Mesenchymal stem cell (in vitro differentiated cells and primary cell): Measurements from ENCODE around the gene PTPRD.

ENCODE experiments used
- DNase-seq: peaks from one replicate; pipeline ENCODE4 v3.0.0-alpha.2; 2013
- H2AFZ ChIP-seq: one replicate; pipeline ENCODE4 v1.6.1; 2013; ENCODE audit warnings: low read depth, mild to moderate bottlenecking, control low read depth, inconsistent platforms, low read length, moderate library complexity
- H2AK5ac ChIP-seq: 2 replicates; pipeline ENCODE4 v1.6.1; 2013; ENCODE audit warnings: low read length, moderate library complexity, mild to moderate bottlenecking, inconsistent platforms; ENCODE audit not compliant: severe bottlenecking
- H2BK120ac ChIP-seq: one replicate; pipeline ENCODE4 v1.6.1; 2013; ENCODE audit warnings: low read depth, mild to moderate bottlenecking, inconsistent platforms, low read length, moderate library complexity
- H2BK12ac ChIP-seq, 2 experiments: one replicate each; pipeline ENCODE4 v1.6.1; 2013; ENCODE audit warnings: inconsistent platforms in 2 of 2, low read length in 2 of 2, mild to moderate bottlenecking in 2 of 2, moderate library complexity in 2 of 2, control low read depth in 1 of 2
- H2BK15ac ChIP-seq: one replicate; pipeline ENCODE4 v1.6.1; 2013; ENCODE audit warnings: mild to moderate bottlenecking, low read depth, inconsistent platforms; ENCODE audit not compliant: poor library complexity, severe bottlenecking
- H2BK5ac ChIP-seq: 2 replicates; pipeline ENCODE4 v1.6.1; 2013; ENCODE audit warnings: low read depth, mild to moderate bottlenecking, low read length, control low read depth, inconsistent platforms; ENCODE audit not compliant: poor library complexity, severe bottlenecking
- H3K14ac ChIP-seq, 2 experiments: one replicate each; pipeline ENCODE4 v1.6.1; 2013; ENCODE audit warnings: inconsistent platforms in 2 of 2, low read length in 2 of 2, control low read depth in 1 of 2, mild to moderate bottlenecking in 1 of 2, moderate library complexity in 1 of 2
- H3K18ac ChIP-seq, 2 experiments: one replicate each; pipeline ENCODE4 v1.6.1; 2013; ENCODE audit warnings: inconsistent platforms in 2 of 2, low read length in 2 of 2, control low read depth in 1 of 2, low read depth in 1 of 2, mild to moderate bottlenecking in 1 of 2
- H3K23ac ChIP-seq, 2 experiments: one replicate each; pipeline ENCODE4 v1.6.1; 2013; ENCODE audit warnings: inconsistent platforms in 2 of 2, low read length in 2 of 2, mild to moderate bottlenecking in 2 of 2, moderate library complexity in 2 of 2, control low read depth in 1 of 2
- H3K27ac ChIP-seq: 2 replicates; pipeline ENCODE4 v1.5.1; 2013; ENCODE audit warnings: mild to moderate bottlenecking, moderate library complexity, low read length, control low read depth, inconsistent platforms; ENCODE audit not compliant: poor library complexity, severe bottlenecking
- H3K27me3 ChIP-seq, 2 experiments: 2 replicates each; pipeline versions ENCODE4 v1.6.1 to v1.7.0; 2013; ENCODE audit warnings: low read length in 2 of 2, mild to moderate bottlenecking in 2 of 2, moderate library complexity in 2 of 2, control low read depth in 1 of 2, inconsistent platforms in 1 of 2; ENCODE audit not compliant: control insufficient read depth in 1 of 2, insufficient read depth in 1 of 2
- H3K36me3 ChIP-seq, 2 experiments: 2 replicates each; pipeline versions ENCODE4 v1.6.1 to v1.7.0; 2013; ENCODE audit warnings: low read length in 2 of 2, control low read depth in 1 of 2, inconsistent platforms in 1 of 2, low read depth in 1 of 2, mild to moderate bottlenecking in 1 of 2; ENCODE audit not compliant: insufficient read depth in 2 of 2, control insufficient read depth in 1 of 2
- H3K4ac ChIP-seq, 2 experiments: one replicate each; pipeline ENCODE4 v1.6.1; 2013; ENCODE audit warnings: inconsistent platforms in 2 of 2, low read length in 2 of 2, mild to moderate bottlenecking in 2 of 2, moderate library complexity in 2 of 2, control low read depth in 1 of 2, low read depth in 1 of 2
- H3K4me1 ChIP-seq: 2 replicates; pipeline ENCODE4 v1.6.1; 2013; ENCODE audit warnings: low read depth, low read length, control low read depth; ENCODE audit not compliant: control insufficient read depth, insufficient read depth
- H3K4me2 ChIP-seq: 2 replicates; pipeline ENCODE4 v1.6.1; 2013; ENCODE audit warnings: low read length, mild to moderate bottlenecking, inconsistent platforms; ENCODE audit not compliant: poor library complexity, severe bottlenecking
- H3K4me3 ChIP-seq, 2 experiments: 2 replicates each; pipeline versions ENCODE4 v1.5.1 to v1.7.0; 2013; ENCODE audit warnings: low read length in 2 of 2, mild to moderate bottlenecking in 2 of 2, control low read depth in 1 of 2, low read depth in 1 of 2; ENCODE audit not compliant: insufficient read depth in 1 of 2
- H3K79me1 ChIP-seq: replicated peaks from 2 replicates; pipeline ENCODE4 v1.6.1; 2013; ENCODE audit warnings: mild to moderate bottlenecking, control low read depth, low read length, inconsistent platforms; ENCODE audit not compliant: poor library complexity, severe bottlenecking
- H3K9ac ChIP-seq: 2 replicates; pipeline ENCODE4 v1.7.0; 2013; ENCODE audit warnings: mild to moderate bottlenecking, low read length, moderate library complexity
- H3K9me3 ChIP-seq: 2 replicates; pipeline ENCODE4 v1.7.0; 2013; ENCODE audit warnings: mild to moderate bottlenecking, low read length; ENCODE audit not compliant: control insufficient read depth
- H4K8ac ChIP-seq: one replicate; pipeline ENCODE4 v1.6.1; 2013; ENCODE audit warnings: inconsistent platforms, mild to moderate bottlenecking, low read length, moderate library complexity
- H4K91ac ChIP-seq: one replicate; pipeline ENCODE4 v1.6.1; 2013; ENCODE audit warnings: mild to moderate bottlenecking, low read length, inconsistent platforms
- WGBS: methylation state at CpG from one replicate; pipeline ENCODE4 v1.1.7; 2013; ENCODE audit warnings: mixed read lengths; 5-methylcytosine and 5-hydroxymethylcytosine counted together

PTPRD gene

GRCh38 chr9:8424786-8425410 lies 2187.9 kb downstream of the PTPRD start:
- H3K27ac ChIP-seq: no peak overlapping the region
- DNase-seq: no peak
- H2BK120ac ChIP-seq: no peak overlapping the region
- H2BK12ac ChIP-seq: no peak overlapping the region
- no peak overlapping the region for H2AFZ ChIP-seq
- no peaks in the 10 kb centered on the region for H3K36me3 ChIP-seq
- H2BK5ac ChIP-seq: no peak overlapping the region
- no peaks in the 10 kb centered on the region for H3K9me3 ChIP-seq
- no peaks in the 10 kb centered on the region for H3K27me3 ChIP-seq
- H4K8ac ChIP-seq: no peak overlapping the region
- H3K14ac ChIP-seq: no peak overlapping the region
- no peak overlapping the region for H3K4ac ChIP-seq
- H4K91ac ChIP-seq: no peak overlapping the region
- H3K18ac ChIP-seq: no peak overlapping the region
- H3K79me1 ChIP-seq: no peaks in the 10 kb centered on the region
- no peaks in the 10 kb centered on the region for H3K4me1 ChIP-seq
- H3K4me3 ChIP-seq: no peak overlapping the region
- H3K4me2 ChIP-seq: no peak overlapping the region
- no peak overlapping the region for H3K9ac ChIP-seq
- H2BK15ac ChIP-seq: no peak overlapping the region
- H2AK5ac ChIP-seq: no peak overlapping the region
- 89% methylated on average over 3 of the region's 3 CpGs for WGBS
- H3K23ac ChIP-seq: no peak overlapping the region

- no peak overlapping the region for H2AK5ac ChIP-seq
- H2BK5ac ChIP-seq: no peak overlapping the region
- no peak overlapping the region for H3K4me2 ChIP-seq
- 100% methylated on average over 1 of the region's 2 CpGs for WGBS
- no peak overlapping the region for H2BK15ac ChIP-seq
- no peak overlapping the region for H3K4ac ChIP-seq
- no peak overlapping the region for H3K14ac ChIP-seq
- H3K9me3 ChIP-seq: no peaks in the 10 kb centered on the region
- H2BK12ac ChIP-seq: no peak overlapping the region
- H3K36me3 ChIP-seq: no peaks in the 10 kb centered on the region
- no peaks in the 10 kb centered on the region for H3K27me3 ChIP-seq
- H3K18ac ChIP-seq: no peak overlapping the region
- no peak overlapping the region for H4K91ac ChIP-seq
- H2AFZ ChIP-seq: no peak overlapping the region
- H3K23ac ChIP-seq: no peak overlapping the region
- H3K9ac ChIP-seq: no peak overlapping the region
- no peak overlapping the region for H2BK120ac ChIP-seq
- no peak overlapping the region for H3K4me3 ChIP-seq
- no peaks in the 10 kb centered on the region for H3K79me1 ChIP-seq
- no peak for DNase-seq
- H3K4me1 ChIP-seq: no peaks in the 10 kb centered on the region
- no peak overlapping the region for H4K8ac ChIP-seq
- H3K27ac ChIP-seq: no peak overlapping the region
These were observed 2192.4 kb downstream of the PTPRD start for GRCh38 chr9:8420416-8420815.

DNA sequence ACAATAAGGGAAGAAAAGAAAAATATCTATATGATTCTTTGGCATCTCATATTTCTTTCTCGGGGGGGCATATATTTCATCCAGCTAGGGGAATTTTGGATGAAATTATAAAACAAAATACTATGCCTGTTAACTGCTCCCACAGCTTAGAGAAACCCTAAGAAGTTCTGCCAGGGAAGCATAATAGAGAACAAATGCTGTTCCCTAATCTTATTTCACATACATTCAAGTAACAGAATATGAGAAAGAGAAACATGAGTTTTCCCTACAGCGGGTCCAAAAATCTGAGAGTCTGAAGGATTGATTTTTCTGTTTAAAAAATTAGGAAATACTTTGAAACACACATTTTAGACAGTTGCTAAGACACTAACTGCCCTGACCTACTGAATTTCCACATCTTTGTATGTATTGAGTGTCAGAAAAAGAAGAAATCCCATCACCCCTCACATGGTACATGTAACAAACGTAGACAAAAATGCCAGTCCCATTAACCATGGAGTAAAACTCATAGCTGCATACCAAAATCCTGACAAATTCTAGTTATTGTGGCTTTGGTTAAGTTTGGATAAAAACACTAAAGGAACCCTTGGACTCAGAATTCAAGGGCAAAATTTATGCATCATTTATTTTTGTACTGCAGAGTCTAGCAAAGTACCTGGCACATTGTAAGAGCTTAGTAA lies 2193.1 kb downstream of the PTPRD start:
- Histone ChIP-seq H4K8ac (no peak overlapping the region), H2BK5ac (no peak overlapping the region), H3K27ac (no peak overlapping the region), H3K14ac (no peak overlapping the region), H3K4me2 (no peak overlapping the region), H2AFZ (no peak overlapping the region), H4K91ac (no peak overlapping the region), H3K4ac (no peak overlapping the region), H3K9me3 (no peaks in the 10 kb centered on the region), H3K18ac (no peak overlapping the region), H3K4me1 (no peaks in the 10 kb centered on the region), H3K36me3 (no peaks in the 10 kb centered on the region), H2BK15ac (no peak overlapping the region), H3K79me1 (no peaks in the 10 kb centered on the region), H2AK5ac (no peak overlapping the region), H3K9ac (no peak overlapping the region), H3K4me3 (no peak overlapping the region), H3K27me3 (no peaks in the 10 kb centered on the region), H2BK120ac (no peak overlapping the region), H2BK12ac (no peak overlapping the region), H3K23ac (no peak overlapping the region)
- WGBS: no CpG with 5 or more reads among the region's 3 CpGs
- DNase-seq: no peak

GRCh38 chr9:8417341-8417740 lies 2195.5 kb downstream of the PTPRD start:
- no peak overlapping the region for H4K8ac ChIP-seq
- H3K4ac ChIP-seq: no peak overlapping the region
- H3K79me1 ChIP-seq: no peaks in the 10 kb centered on the region
- no peak overlapping the region for H2BK12ac ChIP-seq
- H3K4me2 ChIP-seq: no peak overlapping the region
- no peak overlapping the region for H3K14ac ChIP-seq
- no peak overlapping the region for H4K91ac ChIP-seq
- WGBS: 78% methylated on average over 1 of the region's 1 CpG
- H2BK15ac ChIP-seq: no peak overlapping the region
- DNase-seq: no peak
- H2BK120ac ChIP-seq: no peak overlapping the region
- H3K9me3 ChIP-seq: no peaks in the 10 kb centered on the region
- H3K9ac ChIP-seq: no peak overlapping the region
- H3K27me3 ChIP-seq: no peaks in the 10 kb centered on the region
- H2AK5ac ChIP-seq: no peak overlapping the region
- no peak overlapping the region for H3K4me3 ChIP-seq
- H3K4me1 ChIP-seq: no peaks in the 10 kb centered on the region
- H2BK5ac ChIP-seq: no peak overlapping the region
- H3K27ac ChIP-seq: no peak overlapping the region
- H3K23ac ChIP-seq: no peak overlapping the region
- H3K36me3 ChIP-seq: no peaks in the 10 kb centered on the region
- no peak overlapping the region for H2AFZ ChIP-seq
- H3K18ac ChIP-seq: no peak overlapping the region
